Keratinocyte (primary cell): ENCODE results near the gene DNAH12. TPM values are rescaled to one million over a fixed set of nuclear protein-coding genes. Genes with fewer than 3 reads are reported as not detected.

Experiments
- DNase-seq: peaks from one replicate; pipeline ENCODE4 v3.0.0-alpha.2; 2011; ENCODE audit warnings: low read depth, missing footprints, low spot score
- FAIRE-seq: peaks from 2 replicates; lab custom pipeline; 2011; peaks lifted over from hg19 to GRCh38; lab: Jason Lieb, UNC
- H2AFZ ChIP-seq: 2 replicates; pipeline ENCODE4 v1.6.0; 2012; ENCODE audit warnings: low read length, control low read depth, inconsistent platforms; ENCODE audit not compliant: control insufficient read depth
- H3K27ac ChIP-seq: 2 replicates; pipeline ENCODE4 v1.5.1; 2011; ENCODE audit warnings: low read length; ENCODE audit not compliant: control insufficient read depth, insufficient read depth
- H3K27me3 ChIP-seq: 3 replicates; pipeline ENCODE4 v1.6.0; 2011; ENCODE audit warnings: low read length; ENCODE audit not compliant: control insufficient read depth, insufficient read depth; ENCODE audit errors: extremely low read depth
- H3K36me3 ChIP-seq, 2 experiments: 2 replicates in 1 of 2; 3 replicates in 1 of 2; pipeline ENCODE4 v1.5.1; 2011; ENCODE audit warnings: low read length in 2 of 2, mild to moderate bottlenecking in 1 of 2; ENCODE audit not compliant: control insufficient read depth in 2 of 2, insufficient read depth in 2 of 2; ENCODE audit errors: extremely low read depth in 1 of 2
- H3K4me1 ChIP-seq: 3 replicates; pipeline ENCODE4 v1.5.1; 2011; ENCODE audit warnings: low read length; ENCODE audit not compliant: control insufficient read depth, insufficient read depth; ENCODE audit errors: extremely low read depth
- H3K4me2 ChIP-seq: 3 replicates; pipeline ENCODE4 v1.6.0; 2011; ENCODE audit warnings: low read depth, low read length; ENCODE audit not compliant: control insufficient read depth, insufficient read depth; ENCODE audit errors: extremely low read depth
- H3K4me3 ChIP-seq, 3 experiments: fragments of 200-600 bp in 1 of 3; sonication (generic) in 1 of 3; 2 replicates in 2 of 3; 3 replicates in 1 of 3; pipeline ENCODE4 v1.5.1; 2011 to 2016; ENCODE audit warnings: low read length in 3 of 3, mild to moderate bottlenecking in 3 of 3, control low read depth in 2 of 3, inconsistent platforms in 1 of 3, low read depth in 1 of 3, mixed read lengths in 1 of 3, mixed run types in 1 of 3, moderate library complexity in 1 of 3; ENCODE audit not compliant: control insufficient read depth in 2 of 3, insufficient read depth in 2 of 3; ENCODE audit errors: extremely low read depth in 1 of 3
- H3K79me2 ChIP-seq: 2 replicates; pipeline ENCODE4 v1.6.0; 2012; ENCODE audit warnings: low read length; ENCODE audit not compliant: control insufficient read depth, insufficient read depth
- H3K9ac ChIP-seq: 3 replicates; pipeline ENCODE4 v1.6.0; 2011; ENCODE audit warnings: low read length; ENCODE audit not compliant: control insufficient read depth, insufficient read depth; ENCODE audit errors: extremely low read depth
- H3K9me1 ChIP-seq: 3 replicates; pipeline ENCODE4 v1.6.0; 2011; ENCODE audit warnings: low read length; ENCODE audit not compliant: control insufficient read depth, insufficient read depth; ENCODE audit errors: extremely low read depth
- H3K9me3 ChIP-seq: 2 replicates; pipeline ENCODE4 v1.5.1; 2012; ENCODE audit warnings: low read depth, low read length; ENCODE audit not compliant: control insufficient read depth
- H4K20me1 ChIP-seq: 3 replicates; pipeline ENCODE4 v1.6.0; 2011; ENCODE audit warnings: low read length; ENCODE audit not compliant: control insufficient read depth, insufficient read depth; ENCODE audit errors: extremely low read depth
- EZH2 ChIP-seq: IDR thresholded peaks from one replicate; pipeline ENCODE4 v1.6.1; 2012; ENCODE audit warnings: inconsistent platforms, mild to moderate bottlenecking, low read length, moderate library complexity
- dilution Hi-C: fragments of 300-500 bp; cut with MboI; formaldehyde crosslinking; loops from one replicate; pipeline ENCODE4 v1.7.0; 2020; ENCODE audit warnings: low sequenced_read_pairs; ENCODE audit not compliant: extremely low pct_ligation_motif_present
- polyA plus RNA-seq, 5 experiments: library from polyadenylated mRNA; depleted of rRNA in 3 of 5; stranded (reverse) in 3 of 5; stranded (forward) in 1 of 5; unstranded in 1 of 5; fragments of >200 nt; gene quantifications; 1 replicate in 1 of 5; 2 replicates in 3 of 5; 3 replicates in 1 of 5; pipeline versions ENCODE4 v1.2.1 to v1.2.3, GENCODE V29; 2011 to 2012; ENCODE audit warnings: missing spikeins in 2 of 5, low read depth in 1 of 5, low replicate concordance in 1 of 5
- TF ChIP-seq, protein P1 (sequence below), 3 experiments: IDR thresholded peaks in 1 of 3; conservative IDR thresholded peaks in 1 of 3; optimal IDR thresholded peaks in 1 of 3; 2 replicates in 2 of 3; 3 replicates in 1 of 3; pipeline versions ENCODE3 to v1.5.1; 2011; ENCODE audit warnings: low read length in 3 of 3, mild to moderate bottlenecking in 3 of 3, moderate library complexity in 2 of 3, control low read depth in 1 of 3, inconsistent platforms in 1 of 3; ENCODE audit not compliant: insufficient read depth in 2 of 3; ENCODE audit errors: extremely low read depth in 1 of 3

Gene DNAH12
- polyA plus RNA-seq, 1 donor (not counting 4 experiments of a cell fraction or from before 2014, with no cell fraction given) = not detected

DNA sequence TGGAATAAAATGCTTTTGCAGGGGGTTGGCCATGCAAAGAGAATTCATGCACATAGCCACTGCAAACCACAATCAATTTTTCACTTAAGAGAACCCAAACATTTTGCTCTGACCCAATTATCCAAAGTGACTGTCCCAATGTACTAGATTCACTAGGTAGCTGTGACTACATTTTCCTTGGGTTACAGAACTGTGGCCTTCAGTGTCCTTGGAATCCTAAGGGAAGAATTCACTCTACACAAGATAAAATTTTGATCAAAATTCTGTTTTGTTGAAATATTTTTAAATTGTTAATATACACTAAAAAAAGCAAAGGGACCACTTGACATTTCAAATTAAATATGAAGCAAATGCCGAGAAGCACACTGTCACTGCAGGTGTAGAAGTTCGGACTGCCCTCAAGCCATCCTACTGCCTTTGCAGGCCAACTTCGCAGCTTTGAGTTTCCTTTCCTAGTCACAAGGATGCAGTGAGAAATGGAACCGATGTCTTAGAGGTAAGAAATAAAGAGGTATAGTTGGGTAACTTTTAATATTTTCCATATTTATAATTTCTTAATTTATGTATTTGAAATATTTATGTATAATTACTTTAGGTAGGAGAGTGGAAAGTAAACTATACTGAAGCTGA, 251.1 kb downstream of the DNAH12 start:
- H3K36me3 ChIP-seq = no peaks in the 10 kb centered on the region
- FAIRE-seq = no peak
- H2AFZ ChIP-seq = no peak overlapping the region
- no peaks in the 10 kb centered on the region for H4K20me1 ChIP-seq
- no peaks in the 10 kb centered on the region for H3K27me3 ChIP-seq
- no peaks in the 10 kb centered on the region for H3K9me1 ChIP-seq
- TF ChIP-seq, protein P1, sequence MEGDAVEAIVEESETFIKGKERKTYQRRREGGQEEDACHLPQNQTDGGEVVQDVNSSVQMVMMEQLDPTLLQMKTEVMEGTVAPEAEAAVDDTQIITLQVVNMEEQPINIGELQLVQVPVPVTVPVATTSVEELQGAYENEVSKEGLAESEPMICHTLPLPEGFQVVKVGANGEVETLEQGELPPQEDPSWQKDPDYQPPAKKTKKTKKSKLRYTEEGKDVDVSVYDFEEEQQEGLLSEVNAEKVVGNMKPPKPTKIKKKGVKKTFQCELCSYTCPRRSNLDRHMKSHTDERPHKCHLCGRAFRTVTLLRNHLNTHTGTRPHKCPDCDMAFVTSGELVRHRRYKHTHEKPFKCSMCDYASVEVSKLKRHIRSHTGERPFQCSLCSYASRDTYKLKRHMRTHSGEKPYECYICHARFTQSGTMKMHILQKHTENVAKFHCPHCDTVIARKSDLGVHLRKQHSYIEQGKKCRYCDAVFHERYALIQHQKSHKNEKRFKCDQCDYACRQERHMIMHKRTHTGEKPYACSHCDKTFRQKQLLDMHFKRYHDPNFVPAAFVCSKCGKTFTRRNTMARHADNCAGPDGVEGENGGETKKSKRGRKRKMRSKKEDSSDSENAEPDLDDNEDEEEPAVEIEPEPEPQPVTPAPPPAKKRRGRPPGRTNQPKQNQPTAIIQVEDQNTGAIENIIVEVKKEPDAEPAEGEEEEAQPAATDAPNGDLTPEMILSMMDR (optimal IDR thresholded peaks at IDR 0.05 in 1 of 3, IDR thresholded peaks at IDR 0.05 in 1 of 3, conservative IDR thresholded peaks at IDR 0.05 in 1 of 3; ENCODE audit: extremely low read depth in 1 of 3, insufficient read depth in 2 of 3, low read length in 3 of 3) = no peak
- H3K27ac ChIP-seq = no peak overlapping the region
- DNase-seq = no peak
- no peaks in the 10 kb centered on the region for H3K4me1 ChIP-seq
- no peak overlapping the region for H3K9ac ChIP-seq
- H3K4me2 ChIP-seq = no peak overlapping the region
- no peaks in the 10 kb centered on the region for H3K79me2 ChIP-seq
- H3K9me3 ChIP-seq = no peaks in the 10 kb centered on the region
- dilution Hi-C loops = no loop called here
- H3K4me3 ChIP-seq = no peak overlapping the region

DNA sequence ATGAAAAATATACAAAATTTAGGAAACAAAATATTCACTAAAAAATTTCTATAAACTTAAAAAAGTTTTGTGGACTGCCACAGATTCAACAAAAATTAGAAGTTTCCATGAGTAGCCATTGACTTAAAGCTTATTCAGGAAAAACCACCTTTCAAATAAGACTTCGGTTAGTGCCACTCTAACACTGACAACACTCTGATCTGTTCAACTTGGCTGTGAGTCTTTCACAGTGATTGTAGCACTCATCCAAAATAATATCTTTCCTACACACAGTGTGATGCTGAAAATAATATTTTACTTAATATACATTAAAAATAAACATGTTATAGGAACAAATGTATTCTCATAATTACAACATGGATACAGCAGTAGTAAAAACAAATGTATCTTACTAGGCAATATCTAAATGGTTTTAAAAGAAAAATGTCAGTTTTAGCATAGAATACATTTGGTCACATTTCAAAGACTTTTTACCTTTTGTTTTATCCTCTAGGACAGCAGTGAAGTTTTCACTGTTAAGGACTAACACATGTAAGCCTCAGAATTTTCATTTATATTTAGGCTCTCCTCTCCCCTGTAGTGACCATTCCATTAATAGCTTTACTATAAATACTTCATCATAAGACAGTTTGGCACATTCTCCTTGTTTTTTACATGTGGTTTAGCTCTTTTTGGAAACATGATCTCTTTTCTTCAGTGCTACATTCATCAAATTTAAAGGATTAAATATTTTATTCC, 251.8 kb downstream of the DNAH12 start, which contains the start of gene ASB14:
TSS of gene ASB14 (minus strand) at position 527 of the 738 bp plus-strand sequence. CDS start 652 bp downstream, outside the sequence.
- no peak for FAIRE-seq
- Histone ChIP-seq H3K4me2 (no peak within 1 kb of the TSS), H3K4me1 (no peaks in the 10 kb centered on the region), H3K9me3 (no peaks in the 10 kb centered on the region), H3K27ac (no peak within 1 kb of the TSS), H3K9me1 (no peaks in the 10 kb centered on the region), H3K27me3 (no peaks in the 10 kb centered on the region), H4K20me1 (no peaks in the 10 kb centered on the region), H3K36me3 (no peaks in the 10 kb centered on the region), H2AFZ (no peak within 1 kb of the TSS), H3K4me3 (no peak within 1 kb of the TSS), H3K9ac (no peak within 1 kb of the TSS), H3K79me2 (no peaks in the 10 kb centered on the region)
- DNase-seq = no peak
- TF ChIP-seq, protein P1 (optimal IDR thresholded peaks at IDR 0.05 in 1 of 3, IDR thresholded peaks at IDR 0.05 in 1 of 3, conservative IDR thresholded peaks at IDR 0.05 in 1 of 3; ENCODE audit: extremely low read depth in 1 of 3, insufficient read depth in 2 of 3, low read length in 3 of 3) = no peak
- no peak for TF ChIP-seq EZH2
- dilution Hi-C loops = no loop called here
